ENCODE results near the gene C13orf42. TPM values are rescaled to one million over a fixed set of nuclear protein-coding genes. Genes with fewer than 3 reads are reported as not detected.

C13orf42 gene
- not detected for total RNA-seq

- H3K4me1 Mint-ChIP-seq (ENCODE audit: low read depth): no peaks in the 10 kb centered on the region
- ATAC-seq: no peak
- intact Hi-C loops (cut with micrococcal nuclease): no loop called here
- CTCF ChIA-PET: interaction anchor here (2.0 to 4.7 kb wide), 2 partner anchors 9 to 14 kb away, joined by 6 to 20 read pairs; no protein-coding TSS in a partner anchor
- no peak for DNase-seq
- no peak for TF ChIP-seq CTCF (IDR thresholded peaks at IDR 0.05)
- peaks cover 4% of the 10 kb centered on the region for H3K27me3 Mint-ChIP-seq
- H3K27ac Mint-ChIP-seq: no peak within 1 kb of the TSS
- H3K36me3 Mint-ChIP-seq (ENCODE audit: low read depth): no peaks in the 10 kb centered on the region
- H3K4me3 Mint-ChIP-seq: no peak within 1 kb of the TSS
- no peaks in the 10 kb centered on the region for H3K9me3 Mint-ChIP-seq
- POLR2A ChIA-PET: no interaction called here
These were observed at the start of gene C13orf42 for GRCh38 chr13:51111174-51111573. Gene C13orf42 (minus strand): TSS chr13:51111274. CDS start chr13:51111209, 65 bp downstream.

- Mint-ChIP-seq H3K27ac (no peak overlapping the region), H3K27me3 (peaks cover 2% of the 10 kb centered on the region), H3K9me3 (no peaks in the 10 kb centered on the region), H3K4me1 (ENCODE audit: low read depth) (peaks cover 8% of the 10 kb centered on the region), H3K4me3 (no peak overlapping the region), H3K36me3 (ENCODE audit: low read depth) (no peaks in the 10 kb centered on the region)
- POLR2A ChIA-PET: no interaction called here
- CTCF ChIA-PET: interaction anchor here (1.5 kb wide), 1 partner anchor 128 kb away, joined by 5 read pairs; no protein-coding TSS in a partner anchor
- DNase-seq (peak; percentile 11), ATAC-seq (no peak)
- no peak for TF ChIP-seq CTCF (IDR thresholded peaks at IDR 0.05)
- intact Hi-C loops (cut with micrococcal nuclease): no loop called here
These were observed 47.9 kb upstream of the C13orf42 start for GRCh38 chr13:51158880-51159518.

- H3K27me3 Mint-ChIP-seq: peaks cover 3% of the 10 kb centered on the region
- DNase-seq (no peak), ATAC-seq (no peak)
- intact Hi-C loops (cut with micrococcal nuclease): no loop called here
- no peaks in the 10 kb centered on the region for H3K9me3 Mint-ChIP-seq
- H3K4me1 Mint-ChIP-seq (ENCODE audit: low read depth): peaks cover 10% of the 10 kb centered on the region
- ChIA-PET CTCF (interaction anchor here (1.5 kb wide), 1 partner anchor 128 kb away, joined by 5 read pairs; no protein-coding TSS in a partner anchor), POLR2A (no interaction called here)
- no peak overlapping the region for H3K4me3 Mint-ChIP-seq
- no peaks in the 10 kb centered on the region for H3K36me3 Mint-ChIP-seq (ENCODE audit: low read depth)
- H3K27ac Mint-ChIP-seq: no peak overlapping the region
- no peak for TF ChIP-seq CTCF (IDR thresholded peaks at IDR 0.05)
These were observed 47.3 kb upstream of the C13orf42 start for GRCh38 chr13:51158365-51158764.

GRCh38 chr13:51156648-51157047 lies 45.6 kb upstream of the C13orf42 start:
- DNase-seq (no peak), ATAC-seq (no peak)
- no peak overlapping the region for H3K27ac Mint-ChIP-seq
- peaks cover 10% of the 10 kb centered on the region for H3K4me1 Mint-ChIP-seq (ENCODE audit: low read depth)
- no peaks in the 10 kb centered on the region for H3K36me3 Mint-ChIP-seq (ENCODE audit: low read depth)
- intact Hi-C loops (cut with micrococcal nuclease): no loop called here
- peaks cover 6% of the 10 kb centered on the region for H3K27me3 Mint-ChIP-seq
- no peak for TF ChIP-seq CTCF (IDR thresholded peaks at IDR 0.05)
- CTCF ChIA-PET: interaction anchor here (1.7 kb wide), 1 partner anchor 31 kb away, joined by 5 read pairs; no protein-coding TSS in a partner anchor
- H3K9me3 Mint-ChIP-seq: no peaks in the 10 kb centered on the region
- no peak overlapping the region for H3K4me3 Mint-ChIP-seq
- POLR2A ChIA-PET: no interaction called here

GRCh38 chr13:51155776-51156515 lies 44.9 kb upstream of the C13orf42 start:
- Mint-ChIP-seq H3K36me3 (ENCODE audit: low read depth) (no peaks in the 10 kb centered on the region), H3K9me3 (no peaks in the 10 kb centered on the region), H3K4me1 (ENCODE audit: low read depth) (peaks cover 10% of the 10 kb centered on the region), H3K4me3 (no peak overlapping the region), H3K27me3 (peaks cover 7% of the 10 kb centered on the region), H3K27ac (no peak overlapping the region)
- no peak for TF ChIP-seq CTCF (IDR thresholded peaks at IDR 0.05)
- no peak for ATAC-seq
- POLR2A ChIA-PET: no interaction called here
- intact Hi-C loops (cut with micrococcal nuclease): no loop called here
- DNase-seq: no peak
- CTCF ChIA-PET: interaction anchor here (1.7 to 3.8 kb wide), 2 partner anchors 30 to 131 kb away, joined by 5 to 17 read pairs; no protein-coding TSS in a partner anchor
